MCF 10A (cell line): Measurements from ENCODE around the gene SMIM9. TPM values are rescaled to one million over a fixed set of nuclear protein-coding genes. Genes with fewer than 3 reads are reported as not detected.
"Not testable (repeated sequence)": the region's sequence is repeated elsewhere in the genome, so short reads cannot be mapped to it uniquely, and the experiment has no call there.

Experiments used
- BruUV-seq: library from RNA; stranded (reverse); fragments of 400-500 nt; replicated peaks from 2 replicates; lab custom pipeline; 2021; lab: Mats Ljungman, UMichigan
- CTCF ChIA-PET: fragments of 300-600 bp; sonication (Branson Sonifier 250); formaldehyde crosslinking; extraction: SDS; loops from one replicate; lab custom pipeline; 2021; ENCODE audit warnings: antibody characterized with exemption, inconsistent platforms; lab: Yijun Ruan, JAX
- POLR2A ChIA-PET: fragments of 300-600, 350-650 bp; sonication (Branson Sonifier 250); formaldehyde crosslinking; extraction: SDS; loops from one replicate; lab custom pipeline; 2020; ENCODE audit warnings: antibody characterized with exemption, inconsistent platforms; lab: Yijun Ruan, JAX
- DNase-seq: peaks from one replicate; pipeline ENCODE4 v3.0.0-alpha.2; 2018; ENCODE audit not compliant: unreplicated experiment
- H3K27ac Mint-ChIP-seq: one replicate; pipeline ENCODE4 v1.8.0; 2022; ENCODE audit warnings: mild to moderate bottlenecking, low read depth, mixed read lengths; ENCODE audit not compliant: unreplicated experiment
- H3K27me3 Mint-ChIP-seq: one replicate; pipeline ENCODE4 v1.8.0; 2022; ENCODE audit warnings: mixed read lengths; ENCODE audit not compliant: insufficient read depth, unreplicated experiment
- H3K36me3 Mint-ChIP-seq: one replicate; pipeline ENCODE4 v1.8.0; 2022; ENCODE audit warnings: mild to moderate bottlenecking, moderate library complexity, mixed read lengths; ENCODE audit not compliant: insufficient read depth, unreplicated experiment
- H3K4me1 Mint-ChIP-seq: one replicate; pipeline ENCODE4 v1.8.0; 2022; ENCODE audit warnings: mixed read lengths; ENCODE audit not compliant: insufficient read depth, unreplicated experiment
- H3K4me3 Mint-ChIP-seq: one replicate; pipeline ENCODE4 v1.8.0; 2022; ENCODE audit warnings: mild to moderate bottlenecking, moderate library complexity, mixed read lengths; ENCODE audit not compliant: unreplicated experiment
- H3K9me3 Mint-ChIP-seq: one replicate; pipeline ENCODE4 v1.8.0; 2022; ENCODE audit warnings: mixed read lengths; ENCODE audit not compliant: unreplicated experiment
- CTCF ChIP-seq: fragments of 200-600 bp; IDR thresholded peaks from one replicate; pipeline ENCODE4 v1.8.0; 2022; ENCODE audit warnings: antibody characterized with exemption, mild to moderate bottlenecking; ENCODE audit not compliant: unreplicated experiment
- intact Hi-C: fragments of 100-400 bp; cut with micrococcal nuclease; formaldehyde crosslinking; loops from 2 replicates; pipeline ENCODE4 v1.14.1; 2022
- total RNA-seq: library from RNA; stranded (reverse); gene quantifications from 2 replicates; pipeline ENCODE4 v1.2.3, GENCODE V29; 2022

Gene SMIM9
- total RNA-seq, 1 experiment from 2014 or later: not detected

- Mint-ChIP-seq H3K36me3 (no peaks in the 10 kb centered on the region), H3K27ac (no peak overlapping the region), H3K9me3 (no peaks in the 10 kb centered on the region), H3K27me3 (peaks cover 53% of the 10 kb centered on the region), H3K4me3 (no peak overlapping the region), H3K4me1 (no peaks in the 10 kb centered on the region)
- TF ChIP-seq CTCF: no peak
- DNase-seq: no peak
- no TSS peak for BruUV-seq
- POLR2A ChIA-PET: interaction anchor here (0.6 kb wide), 1 partner anchor 14 kb away, joined by 4 read pairs; no protein-coding TSS in a partner anchor
- CTCF ChIA-PET: interaction anchor here (1.1 to 1.3 kb wide), 2 partner anchors 11 to 17 kb away, joined by 3 read pairs; no protein-coding TSS in a partner anchor
- intact Hi-C loops: no loop called here
Measured at GRCh38 chrX:154818916-154819770, 15.3 kb downstream of the SMIM9 start.

- DNase-seq, H3K4me1 Mint-ChIP-seq, BruUV-seq, CTCF ChIA-PET, H3K4me3 Mint-ChIP-seq, POLR2A ChIA-PET, H3K9me3 Mint-ChIP-seq, H3K27ac Mint-ChIP-seq, H3K36me3 Mint-ChIP-seq, intact Hi-C loops: not testable (repeated sequence)
- peaks cover 59% of the 10 kb centered on the region for H3K27me3 Mint-ChIP-seq
Measured at GRCh38 chrX:154817048-154817618, 17.3 kb downstream of the SMIM9 start.

- BruUV-seq, H3K9me3 Mint-ChIP-seq, intact Hi-C loops, POLR2A ChIA-PET, DNase-seq, H3K27ac Mint-ChIP-seq, H3K4me3 Mint-ChIP-seq, CTCF ChIA-PET, H3K36me3 Mint-ChIP-seq, H3K4me1 Mint-ChIP-seq: not testable (repeated sequence)
- H3K27me3 Mint-ChIP-seq: peaks cover 59% of the 10 kb centered on the region
Measured at GRCh38 chrX:154816326-154816898, 18.1 kb downstream of the SMIM9 start.

- Mint-ChIP-seq H3K27ac (no peak overlapping the region), H3K4me3 (no peak overlapping the region), H3K9me3 (no peaks in the 10 kb centered on the region), H3K4me1 (no peaks in the 10 kb centered on the region), H3K27me3 (peaks cover 48% of the 10 kb centered on the region), H3K36me3 (no peaks in the 10 kb centered on the region)
- no peak for DNase-seq
- CTCF ChIA-PET: no interaction called here
- no TSS peak for BruUV-seq
- POLR2A ChIA-PET: no interaction called here
- intact Hi-C loops: no loop called here
- no peak for TF ChIP-seq CTCF
Measured at GRCh38 chrX:154815274-154815818, 19.1 kb downstream of the SMIM9 start.
